Stimulated activated CD8-positive, alpha-beta memory T cell treated with anti-CD3 and anti-CD28 coated beads, Interleukin-7, amount 100 ng/mL, for 48 hours (primary cell): ENCODE data around the gene DLG2.

Experiments
- DNase-seq, 2 donors: peaks; one replicate each; pipeline ENCODE4 v3.0.0-alpha.2; 2020; ENCODE audit warnings: low read depth in 1 of 2; ENCODE audit errors: extremely low read depth in 1 of 2

The DLG2 gene

GRCh38 chr11:83990160-83990733, 1636.9 kb downstream of the DLG2 start:
- no peak for DNase-seq

- DNase-seq = no peak
Measured at GRCh38 chr11:83982825-83983224, 1644.3 kb downstream of the DLG2 start.

GRCh38 chr11:83979593-83979992, 1647.6 kb downstream of the DLG2 start:
- no peak for DNase-seq

GRCh38 chr11:83978942-83979341, 1648.2 kb downstream of the DLG2 start:
- DNase-seq = no peak

GRCh38 chr11:83976086-83976485, 1651.1 kb downstream of the DLG2 start:
- no peak for DNase-seq

- DNase-seq = no peak
Measured at GRCh38 chr11:83972536-83972935, 1654.6 kb downstream of the DLG2 start.

- DNase-seq = no peak
Measured at GRCh38 chr11:83971063-83971462, 1656.1 kb downstream of the DLG2 start.

- DNase-seq = no peak
Measured at GRCh38 chr11:83970061-83970671, 1657.0 kb downstream of the DLG2 start.

GRCh38 chr11:83957038-83957900, 1669.9 kb downstream of the DLG2 start:
- DNase-seq = no peak

- no peak for DNase-seq
Measured at GRCh38 chr11:83956119-83956697, 1670.9 kb downstream of the DLG2 start.

GRCh38 chr11:83954780-83955179, 1672.4 kb downstream of the DLG2 start:
- no peak for DNase-seq

GRCh38 chr11:83951521-83951920, 1675.6 kb downstream of the DLG2 start:
- no peak for DNase-seq

GRCh38 chr11:83948200-83948599, 1678.9 kb downstream of the DLG2 start:
- no peak for DNase-seq

GRCh38 chr11:83945976-83946375, 1681.2 kb downstream of the DLG2 start:
- DNase-seq = no peak

GRCh38 chr11:83941050-83941449, 1686.1 kb downstream of the DLG2 start:
- no peak for DNase-seq

GRCh38 chr11:83938148-83938547, 1689.0 kb downstream of the DLG2 start:
- DNase-seq = no peak

GRCh38 chr11:83933008-83933407, 1694.1 kb downstream of the DLG2 start:
- no peak for DNase-seq

GRCh38 chr11:83927422-83927821, 1699.7 kb downstream of the DLG2 start:
- no peak for DNase-seq

- no peak for DNase-seq
Measured at GRCh38 chr11:83924795-83925542, 1702.2 kb downstream of the DLG2 start.

GRCh38 chr11:83923961-83924360, 1703.2 kb downstream of the DLG2 start:
- DNase-seq = no peak

- no peak for DNase-seq
Measured at GRCh38 chr11:83922953-83923352, 1704.2 kb downstream of the DLG2 start.
